ELF-1 (cell line): ENCODE measurements around the gene ISM1.
"Not testable (repeated sequence)": the region's sequence is repeated elsewhere in the genome, so short reads cannot be mapped to it uniquely, and the experiment has no call there.

Experiments
- DNase-seq: peaks from one replicate; pipeline ENCODE4 v3.0.0-alpha.2; 2016; ENCODE audit warnings: low read depth, low spot score

Gene ISM1

DNA sequence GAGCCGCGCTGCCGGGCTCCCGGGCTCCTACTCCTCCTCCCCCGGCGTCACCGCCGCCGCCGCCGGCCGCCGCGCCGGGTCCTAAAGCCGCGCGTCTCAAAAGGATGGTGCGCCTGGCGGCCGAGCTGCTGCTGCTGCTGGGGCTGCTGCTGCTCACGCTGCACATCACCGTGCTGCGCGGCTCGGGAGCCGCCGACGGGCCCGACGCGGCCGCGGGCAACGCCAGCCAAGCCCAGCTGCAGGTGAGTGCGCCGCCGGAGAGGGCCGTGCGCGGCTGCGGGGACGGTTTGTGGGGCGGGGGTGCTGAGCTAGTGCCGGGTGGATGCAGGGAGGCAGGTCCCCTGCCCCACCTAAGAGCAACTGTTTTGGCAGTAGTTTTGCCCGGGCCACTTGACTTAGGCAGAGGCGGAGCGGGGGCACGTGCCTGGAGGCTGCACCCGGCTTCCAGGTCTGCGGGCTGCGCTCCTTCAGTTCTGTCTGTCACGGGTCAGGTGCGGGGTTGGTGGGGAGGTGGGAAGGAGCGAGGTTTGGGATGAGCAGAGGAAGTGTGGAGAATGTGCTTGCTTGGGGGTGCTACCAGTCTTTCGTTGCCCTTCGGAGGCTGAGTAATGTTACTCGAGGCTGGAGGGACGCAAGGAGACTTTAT lies 722 bp downstream of the ISM1 start:
- peak; percentile 79 for DNase-seq

DNA sequence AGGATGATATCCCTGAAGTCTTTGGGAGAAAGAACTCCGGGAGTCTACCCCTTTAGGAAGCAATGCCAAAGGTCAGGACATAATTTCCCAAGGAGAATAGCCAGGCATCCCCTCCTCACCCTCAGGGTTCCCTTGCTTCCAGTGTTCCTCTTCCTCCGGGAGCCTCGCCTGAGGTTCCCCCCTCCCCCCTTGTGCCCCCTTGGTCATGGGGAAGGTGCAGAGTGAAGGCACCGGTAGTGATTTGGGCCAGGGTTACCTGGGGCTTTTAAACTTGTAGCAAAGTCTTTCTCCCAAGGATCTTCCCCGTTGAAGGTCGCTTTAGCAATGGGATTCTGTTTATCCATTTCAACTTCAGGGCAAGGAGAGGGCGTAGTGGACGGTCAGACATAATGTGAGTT lies 1.2 kb downstream of the ISM1 start:
- no peak for DNase-seq

DNA sequence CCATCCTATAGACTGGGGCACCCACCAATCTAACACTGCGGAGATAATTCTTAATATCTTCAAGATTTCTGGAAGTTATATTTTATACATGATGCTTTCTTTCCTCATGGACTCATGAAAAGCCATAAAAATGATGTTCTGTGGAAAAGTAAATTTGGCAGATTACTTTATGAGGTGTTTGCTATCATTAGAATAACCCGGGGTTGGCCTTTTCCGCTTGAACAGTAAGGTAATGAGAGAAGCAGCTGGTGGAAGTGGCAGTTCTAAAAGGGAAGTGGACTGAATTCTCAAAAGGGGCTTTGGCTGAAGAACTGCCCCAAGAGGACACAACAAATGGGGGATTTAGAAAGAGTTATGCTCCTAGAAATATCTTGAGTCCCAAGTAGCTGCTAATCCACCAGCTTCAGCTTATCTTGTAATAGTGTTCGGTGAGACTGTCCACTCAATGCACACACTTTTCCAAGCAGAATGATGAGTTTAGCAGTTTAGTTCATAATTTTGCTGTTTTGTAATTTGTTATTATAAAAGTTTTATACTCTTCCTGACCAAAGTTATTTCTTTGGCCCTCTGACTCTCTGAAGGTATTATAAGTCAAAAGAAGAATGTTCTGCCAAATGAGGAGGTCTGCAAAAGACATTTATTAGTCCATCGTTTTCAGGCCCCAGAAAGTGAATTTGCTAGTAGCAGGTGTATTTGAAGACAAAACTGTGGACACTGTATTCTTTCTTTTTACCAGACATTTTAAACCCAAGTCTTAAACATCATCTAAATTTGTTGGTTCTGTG lies 2.9 kb downstream of the ISM1 start:
- no peak for DNase-seq

DNA sequence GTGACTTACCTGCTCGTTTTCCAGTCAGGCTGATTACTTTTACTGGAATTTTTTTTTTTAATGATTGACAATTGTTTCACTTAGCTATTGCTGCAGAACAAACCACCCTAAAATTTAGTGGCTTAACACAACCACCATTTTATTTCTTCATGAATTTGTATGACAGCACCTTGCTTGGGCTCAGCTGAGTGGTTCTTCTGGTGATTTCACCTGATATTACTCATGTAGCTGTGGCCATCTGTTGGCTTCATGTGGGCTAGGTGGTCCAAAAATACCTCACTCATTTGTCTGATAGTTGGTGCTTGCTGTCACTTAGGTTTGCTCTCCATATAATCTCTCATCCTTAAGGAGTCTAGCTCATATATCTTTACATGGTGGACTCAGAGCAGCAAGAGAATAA lies 5.3 kb downstream of the ISM1 start:
- no peak for DNase-seq

DNA sequence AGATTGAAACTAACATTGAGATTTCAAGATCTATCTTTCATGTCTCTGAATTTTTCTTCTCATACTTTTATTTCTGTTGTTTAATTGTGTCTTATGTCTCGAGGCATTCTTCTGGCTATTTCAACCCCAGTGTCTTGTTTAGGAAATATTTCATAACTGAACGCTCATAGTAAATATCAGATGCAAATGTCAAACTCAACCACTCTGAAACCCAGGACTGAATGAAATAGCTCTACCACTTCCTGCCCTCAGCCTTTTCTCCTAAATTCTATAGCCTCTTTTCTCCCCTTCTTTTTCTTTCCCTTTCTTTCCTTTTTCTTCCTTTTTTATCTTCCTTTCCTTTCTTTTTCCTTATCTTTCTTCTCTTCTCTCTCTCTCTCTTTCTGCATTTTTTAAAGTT lies 7.7 kb downstream of the ISM1 start:
- no peak for DNase-seq

DNA sequence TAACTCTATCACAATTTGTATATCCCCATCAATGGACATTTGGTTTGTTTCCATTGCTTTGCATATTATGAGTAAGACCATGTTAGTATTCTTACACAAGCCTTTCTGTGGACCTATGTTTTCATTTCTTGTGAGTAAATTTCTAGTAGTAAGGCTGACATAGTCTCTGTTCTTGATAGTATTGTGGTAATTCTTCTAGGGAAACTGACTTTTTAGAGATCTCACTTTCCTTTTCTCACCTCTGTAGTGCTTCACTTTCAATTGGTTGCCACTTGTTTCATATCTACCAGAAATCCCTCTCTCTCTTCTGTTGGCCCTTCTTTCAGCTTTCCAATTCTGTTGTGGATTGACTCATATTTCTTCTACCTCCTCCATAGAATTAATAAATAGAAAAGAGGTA lies 8.5 kb downstream of the ISM1 start:
- DNase-seq: no peak

DNA sequence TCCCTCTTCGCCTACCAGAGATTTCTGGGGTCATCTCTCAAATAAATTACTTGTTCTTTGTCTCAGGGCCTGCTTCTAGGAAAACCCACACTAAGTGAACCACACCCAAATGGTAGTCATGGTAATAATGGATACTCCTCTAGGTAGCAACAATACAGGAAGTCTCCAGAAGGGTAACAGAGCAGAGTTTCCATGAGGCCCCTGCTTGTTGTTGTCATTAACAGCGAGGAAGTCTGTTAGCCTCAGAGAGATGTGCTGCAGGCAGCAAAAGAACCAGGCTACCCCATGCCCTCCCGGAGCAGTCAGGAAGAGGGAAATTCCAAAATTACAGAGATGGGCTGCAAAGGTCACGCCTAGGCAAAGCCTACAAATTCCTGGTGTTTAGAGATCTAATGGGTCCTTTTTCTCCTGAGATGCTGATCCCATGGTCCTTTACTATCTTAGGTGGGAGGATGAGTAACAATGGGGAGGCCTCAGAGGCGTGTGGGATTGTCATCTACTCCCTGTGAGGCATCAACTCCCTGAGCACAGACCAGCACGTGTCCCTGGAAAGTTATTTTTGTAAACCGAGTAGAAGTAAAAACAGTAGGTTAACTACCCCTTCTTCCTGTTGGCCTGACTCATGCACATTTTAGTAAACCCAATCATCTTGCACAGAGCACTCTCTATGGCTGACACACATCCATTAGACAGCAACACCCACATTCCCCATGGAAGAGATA lies 10.1 kb downstream of the ISM1 start:
- no peak for DNase-seq

DNA sequence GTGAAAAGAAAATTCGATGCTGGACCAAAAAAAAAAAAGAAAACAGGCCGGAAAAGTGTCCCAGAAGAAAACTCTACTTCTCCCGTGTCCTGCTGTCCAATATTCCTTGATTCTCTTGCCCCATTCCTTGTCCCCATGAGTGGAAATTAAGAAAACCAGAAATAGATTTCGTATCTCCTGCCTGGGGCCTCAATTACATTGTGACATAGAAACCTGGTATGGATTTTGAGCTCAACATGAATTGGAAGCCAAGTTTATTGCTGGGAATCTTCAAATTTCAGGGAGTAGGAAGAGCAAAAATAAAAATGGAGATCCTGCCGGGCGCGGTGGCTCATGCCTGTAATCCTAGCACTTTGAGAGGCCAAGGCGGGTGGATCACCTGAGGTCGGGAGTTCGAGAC lies 11.9 kb downstream of the ISM1 start:
- DNase-seq: no peak

DNA sequence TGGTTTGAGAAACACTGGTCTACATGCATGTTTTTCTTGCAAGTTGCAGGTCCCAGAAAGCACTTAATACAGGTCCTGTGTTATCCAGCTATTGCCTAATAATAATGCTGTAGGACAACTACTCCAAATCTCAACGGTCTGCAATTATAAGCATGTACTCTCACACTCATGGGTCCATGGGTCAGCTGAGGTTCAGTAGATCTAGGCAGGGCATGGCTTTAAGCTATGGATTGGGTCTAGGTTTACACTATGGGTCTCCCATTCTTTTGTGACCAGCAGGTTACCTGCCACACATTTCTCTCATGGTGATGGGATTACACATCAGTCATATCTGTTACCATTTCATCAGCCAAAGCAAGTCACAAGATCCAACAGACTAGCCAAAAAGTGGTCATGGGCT lies 13.9 kb downstream of the ISM1 start:
- DNase-seq: no peak

DNA sequence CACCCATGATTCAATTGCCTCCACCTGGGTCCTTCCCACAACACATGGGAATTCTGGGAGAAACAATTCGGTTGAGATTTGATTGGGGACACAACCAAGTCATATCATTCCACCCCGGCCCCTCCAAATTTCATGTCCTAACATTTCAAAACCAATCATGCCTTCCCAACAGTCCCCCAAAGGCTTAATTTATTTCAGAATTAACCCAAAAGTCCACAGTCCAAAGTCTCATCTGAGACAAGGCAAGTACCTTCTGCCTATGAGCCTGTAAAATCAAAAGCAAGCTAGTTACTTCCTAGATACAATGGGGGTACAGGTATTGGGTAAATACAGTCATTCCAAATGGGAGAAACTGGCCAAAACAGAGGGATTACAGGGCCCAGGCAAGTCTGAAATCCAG lies 15.3 kb downstream of the ISM1 start:
- DNase-seq: not testable (repeated sequence)

DNA sequence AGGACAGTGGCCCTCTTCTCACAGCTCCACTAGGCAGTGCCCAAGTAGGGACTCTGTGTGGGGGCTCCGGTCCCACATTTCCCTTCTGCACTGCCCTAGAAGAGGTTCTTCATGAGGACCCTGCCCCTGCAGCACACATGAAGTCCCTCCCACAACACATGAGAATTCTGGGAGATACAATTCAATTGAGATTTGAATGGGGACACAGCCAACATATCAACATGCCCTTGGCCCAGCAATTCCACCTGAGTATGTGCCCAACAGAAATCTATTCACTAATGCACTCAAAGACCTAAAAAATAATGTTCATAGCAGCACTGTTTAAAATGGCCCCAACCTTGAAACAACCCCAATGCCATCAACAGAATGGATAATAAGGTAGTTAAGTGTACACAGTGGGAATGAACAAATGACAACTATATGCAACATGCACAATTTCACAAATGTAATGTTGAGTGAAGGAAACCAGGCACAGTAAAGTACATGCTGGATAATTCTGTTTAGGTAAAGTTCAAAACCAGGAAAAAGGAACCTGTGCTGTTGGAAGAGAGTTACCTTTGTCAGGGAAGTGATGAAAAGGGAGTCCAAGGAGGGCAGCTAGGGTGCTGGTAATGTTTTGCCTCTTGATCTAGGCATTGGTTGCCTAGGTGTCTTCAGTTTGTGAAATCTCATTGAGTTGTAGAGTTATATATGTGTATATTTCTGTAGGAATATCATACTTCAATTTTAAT lies 16.1 kb downstream of the ISM1 start:
- no peak for DNase-seq

DNA sequence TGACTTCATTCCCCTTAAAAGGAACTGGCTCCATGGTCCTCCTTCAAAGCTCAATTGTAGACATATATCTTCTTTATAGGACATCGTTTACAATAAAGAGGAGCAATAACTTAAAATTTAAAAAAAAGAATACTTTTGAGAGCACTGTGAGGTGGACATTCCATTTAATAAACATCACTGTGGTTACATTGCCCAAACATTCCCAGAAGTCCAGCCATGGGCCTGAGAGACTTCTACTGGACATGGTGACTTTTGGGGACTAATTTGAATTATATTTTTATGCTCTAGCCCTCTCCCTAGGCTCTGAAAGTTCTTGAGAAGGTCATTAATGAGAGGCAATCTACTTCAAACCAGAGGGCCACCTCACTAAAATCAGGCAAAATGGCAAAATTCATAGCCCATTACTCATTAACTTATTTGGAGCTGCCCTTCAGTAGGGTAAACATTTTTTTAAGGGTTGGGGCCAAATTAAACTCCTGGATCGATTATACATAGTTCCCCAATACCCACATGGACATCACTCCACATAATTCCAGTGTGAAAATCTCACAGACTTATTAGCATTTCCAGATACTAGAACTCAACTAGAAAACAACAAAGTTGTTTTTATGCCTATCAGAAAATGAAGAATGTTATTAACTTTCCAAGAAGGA lies 17.1 kb downstream of the ISM1 start:
- DNase-seq: no peak

DNA sequence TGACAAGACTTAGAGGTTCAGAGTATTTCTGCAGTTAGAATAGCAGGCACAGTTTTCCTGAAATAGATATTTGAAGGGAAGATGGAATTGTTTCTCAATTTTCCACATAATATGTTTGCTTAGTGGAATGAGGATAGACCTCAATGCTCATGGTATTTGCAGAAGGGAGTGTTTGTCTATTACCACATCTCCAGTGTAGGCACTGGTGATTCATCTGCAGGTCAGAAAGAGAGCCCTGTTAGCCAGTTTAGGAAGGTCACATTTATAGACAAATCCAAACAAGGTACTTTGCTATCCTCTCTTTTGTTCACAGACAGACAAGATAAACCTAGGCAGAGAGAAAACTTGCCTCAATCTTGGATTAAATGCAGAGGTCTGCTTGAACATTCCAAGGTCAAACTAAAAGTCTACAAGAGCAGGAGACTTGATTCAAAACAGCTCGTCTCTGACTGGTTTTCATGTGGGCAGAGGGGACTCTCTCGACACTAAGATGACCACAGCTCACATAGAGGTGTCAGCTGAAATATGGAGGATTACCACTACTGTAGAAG lies 22.8 kb downstream of the ISM1 start:
- DNase-seq: no peak

DNA sequence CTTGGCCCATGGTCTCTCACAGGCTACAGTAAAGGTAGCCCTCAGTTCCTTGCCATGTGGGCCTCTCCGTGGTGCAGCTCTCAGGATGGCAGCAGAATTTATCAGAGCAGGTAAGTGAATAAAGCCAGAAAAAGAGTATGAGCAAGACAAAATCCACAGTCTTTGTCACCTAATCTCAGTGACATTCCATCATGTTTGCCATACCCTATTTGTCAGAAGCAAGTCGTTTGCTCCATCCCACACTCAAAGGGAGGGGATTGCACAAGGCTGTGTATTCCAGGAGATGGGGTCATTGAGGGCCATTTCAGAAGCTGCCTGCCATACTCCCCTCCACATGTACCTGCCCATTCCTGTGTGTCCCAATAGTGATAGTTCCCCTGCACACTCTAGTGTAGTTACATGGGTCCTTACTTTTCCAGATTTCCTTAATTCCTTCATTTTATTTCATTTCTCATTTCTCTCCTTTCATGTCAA lies 24.2 kb downstream of the ISM1 start:
- no peak for DNase-seq

DNA sequence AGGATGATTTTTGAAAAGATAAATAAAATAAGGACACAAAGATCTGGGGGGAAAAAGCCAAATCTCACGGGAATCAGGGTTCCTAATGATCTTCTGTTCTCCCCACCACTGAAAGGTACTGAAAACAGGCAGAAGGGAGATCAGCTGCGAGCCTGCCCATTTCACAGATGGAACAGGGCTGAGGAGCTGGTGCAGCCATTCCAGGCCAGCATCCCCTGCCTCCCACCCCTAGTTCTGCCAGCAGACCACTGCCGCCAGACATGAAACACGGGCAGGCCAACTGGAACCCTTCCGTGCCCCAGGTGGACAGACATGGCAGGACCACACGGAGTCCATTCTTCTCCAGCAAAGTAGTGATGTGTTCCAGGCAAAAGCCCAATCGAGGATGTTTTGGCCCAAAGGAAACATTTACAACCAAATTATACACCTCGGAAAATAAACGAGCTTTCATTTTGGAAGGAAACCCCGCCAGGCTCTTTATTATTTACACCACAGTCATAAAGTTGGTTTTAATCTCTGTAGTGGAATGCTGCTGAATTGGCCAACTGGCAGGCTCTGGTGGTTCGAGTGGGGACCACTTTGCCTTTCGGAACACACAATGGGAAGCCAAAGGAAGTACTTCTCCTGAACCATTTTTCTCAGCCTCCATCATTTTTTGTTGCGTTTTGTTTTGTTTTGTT lies 28.2 kb downstream of the ISM1 start:
- DNase-seq: no peak

DNA sequence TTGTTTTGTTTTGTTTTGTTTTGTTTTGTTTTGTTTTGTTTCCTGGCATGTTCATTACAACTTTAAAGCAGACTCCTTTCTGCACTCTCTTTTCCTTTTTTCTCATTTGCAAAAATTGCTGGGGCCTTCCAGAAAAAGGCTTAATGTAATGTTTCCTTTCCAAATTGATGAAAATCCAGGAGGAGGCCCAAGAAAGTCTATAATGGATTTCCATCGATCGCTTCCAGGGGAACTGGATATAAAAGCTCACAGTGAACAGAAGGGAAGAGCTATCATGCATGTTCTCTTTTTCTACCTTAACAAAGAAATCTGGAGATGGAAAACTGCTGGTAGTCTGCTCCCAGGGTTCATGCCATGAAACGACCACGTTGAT lies 28.7 kb downstream of the ISM1 start:
- DNase-seq: no peak

DNA sequence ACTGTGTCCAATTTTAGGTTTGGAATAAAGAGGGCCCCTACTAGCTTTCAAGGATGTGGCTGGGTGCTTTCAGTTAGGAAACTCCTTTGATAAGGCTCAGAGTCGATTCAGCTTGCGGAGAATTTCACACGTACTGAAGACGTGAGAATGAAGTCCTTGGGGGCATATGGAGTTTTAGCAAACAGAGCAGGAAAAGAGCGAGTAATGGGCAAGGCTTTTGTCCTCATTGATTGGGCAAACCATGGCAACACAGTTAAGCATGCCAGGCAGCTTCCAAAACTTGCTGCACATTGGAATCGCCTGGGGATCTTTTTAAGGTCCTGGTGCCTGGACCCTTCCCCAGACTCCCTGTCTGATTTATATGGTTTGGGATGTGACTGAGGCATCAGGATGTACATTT lies 29.2 kb downstream of the ISM1 start:
- peak; percentile 23 for DNase-seq

DNA sequence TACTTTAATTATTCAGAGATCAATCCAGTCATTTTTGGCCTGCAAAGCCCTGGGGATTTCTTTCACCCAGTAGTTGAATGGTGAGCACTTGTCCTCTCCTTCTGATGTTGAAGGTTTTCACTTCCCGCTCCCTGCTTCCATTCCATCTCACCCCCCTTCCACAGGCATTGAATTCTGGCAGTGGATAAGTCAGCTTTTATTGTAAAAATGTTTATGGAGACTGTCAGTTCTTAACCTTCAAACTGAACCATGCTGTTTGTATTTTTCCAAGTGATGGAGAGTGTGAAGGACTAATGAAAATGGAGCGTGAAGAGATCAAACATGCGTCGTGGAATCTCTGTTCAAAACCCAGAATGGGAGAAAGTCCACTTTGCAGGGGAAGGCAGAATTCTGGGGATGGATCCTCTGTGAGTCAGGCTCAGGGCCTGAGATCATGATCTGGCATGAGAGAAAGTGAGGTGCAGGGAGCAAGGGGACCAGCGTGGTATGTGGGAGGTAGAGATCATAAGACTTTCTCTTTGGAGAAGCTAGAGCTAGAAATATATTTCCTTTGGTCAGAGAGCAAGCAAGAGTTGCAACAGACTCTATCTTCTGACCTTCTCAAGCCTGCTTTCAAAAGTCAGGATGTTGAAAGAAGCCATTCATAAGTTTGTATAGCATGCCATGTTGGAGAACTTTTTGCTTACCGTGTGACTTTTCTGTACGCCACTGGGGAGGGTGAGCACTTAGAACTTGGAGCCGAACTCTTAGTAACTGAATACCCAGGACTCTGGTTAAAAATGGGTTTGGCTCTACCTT lies 30.2 kb downstream of the ISM1 start:
- no peak for DNase-seq

DNA sequence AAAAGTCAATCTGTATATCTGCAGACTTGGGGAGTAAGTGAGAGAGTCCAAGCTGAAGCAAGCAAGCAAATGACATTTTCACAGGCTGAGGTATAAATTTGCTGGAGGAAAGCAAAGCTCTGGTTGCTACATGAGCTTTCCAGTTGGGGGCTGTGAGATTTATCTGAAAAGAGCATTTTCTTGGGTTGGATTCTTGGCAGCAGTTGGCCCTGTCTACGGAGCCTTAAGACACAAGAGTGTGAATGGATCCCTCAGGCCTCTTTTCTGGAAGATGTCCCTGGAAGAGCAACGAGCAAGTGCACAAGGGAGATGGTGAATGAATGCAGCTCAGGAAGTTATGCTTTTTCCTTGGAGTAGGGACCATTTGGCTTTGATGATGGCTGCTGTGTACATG lies 30.8 kb downstream of the ISM1 start:
- DNase-seq: no peak

DNA sequence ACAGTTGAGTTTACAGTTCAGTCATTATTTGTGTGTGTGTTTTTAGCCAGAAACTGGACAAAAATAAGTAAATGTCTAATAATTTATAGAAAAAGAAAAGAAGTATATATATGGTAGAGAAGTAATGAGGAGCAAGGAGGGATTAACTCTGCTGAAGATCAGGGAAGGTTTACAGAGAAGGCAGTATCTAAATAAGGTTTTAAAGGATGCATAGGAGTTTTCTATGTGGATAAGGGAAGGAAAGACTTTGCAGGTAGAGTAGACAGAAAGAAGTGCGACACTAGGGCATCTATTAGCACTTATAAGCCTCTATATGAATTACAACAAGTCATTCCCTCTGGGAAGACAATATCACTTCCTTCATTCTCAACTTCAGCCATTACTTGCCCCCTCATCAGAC lies 34.3 kb downstream of the ISM1 start:
- no peak for DNase-seq
